GM10847 (cell line): ENCODE data around the gene TAS2R10.

Experiments
- POLR2A ChIP-seq: IDR thresholded peaks from 2 replicates; pipeline ENCODE4 v1.6.1; 2011; ENCODE audit not compliant: insufficient read length; ENCODE audit errors: extremely low read depth

Gene TAS2R10

GRCh38 chr12:10810068-10810467 is 16.1 kb downstream of the TAS2R10 start, which contains the start of gene TAS2R9:
Gene TAS2R9 (minus strand): TSS chr12:10810168. CDS start chr12:10810075, 93 bp downstream.
- no peak for TF ChIP-seq POLR2A

GRCh38 chr12:10807186-10807585 is 19.0 kb downstream of the TAS2R10 start, which contains the start of gene TAS2R8:
Gene TAS2R8 (minus strand): TSS chr12:10807286. CDS start chr12:10806980, 306 bp downstream.
- no peak for TF ChIP-seq POLR2A

- TF ChIP-seq POLR2A: no peak
Observed at GRCh38 chr12:10802587-10802986, 23.6 kb downstream of the TAS2R10 start, which contains the start of gene TAS2R7. Gene TAS2R7 (minus strand): TSS chr12:10802627. CDS start chr12:10802570, 57 bp downstream.

DNA sequence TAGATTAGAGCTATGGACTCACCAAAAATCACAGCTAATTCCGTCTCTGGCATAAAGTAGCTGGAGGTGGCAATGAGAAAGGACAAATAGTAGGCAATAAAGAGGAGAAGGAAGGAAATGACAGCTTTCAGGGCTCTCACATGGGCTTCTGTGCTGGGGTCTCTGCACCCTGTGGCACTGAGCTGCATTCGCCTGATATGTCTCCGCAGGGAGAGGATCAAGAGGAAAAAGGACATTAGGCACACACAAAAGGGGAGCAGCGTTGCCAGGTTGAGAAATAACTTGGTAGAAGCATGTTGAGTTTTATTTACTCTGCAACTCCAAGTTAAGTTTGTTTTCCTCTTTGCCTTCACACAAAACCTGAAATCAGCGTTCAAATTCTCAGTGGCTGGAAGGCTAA is 24.4 kb downstream of the TAS2R10 start:
- TF ChIP-seq POLR2A: no peak

- no peak for TF ChIP-seq POLR2A
Observed at GRCh38 chr12:10794222-10794621, 31.9 kb downstream of the TAS2R10 start.

- no peak for TF ChIP-seq POLR2A
Observed at GRCh38 chr12:10783252-10783651, 42.9 kb downstream of the TAS2R10 start.

DNA sequence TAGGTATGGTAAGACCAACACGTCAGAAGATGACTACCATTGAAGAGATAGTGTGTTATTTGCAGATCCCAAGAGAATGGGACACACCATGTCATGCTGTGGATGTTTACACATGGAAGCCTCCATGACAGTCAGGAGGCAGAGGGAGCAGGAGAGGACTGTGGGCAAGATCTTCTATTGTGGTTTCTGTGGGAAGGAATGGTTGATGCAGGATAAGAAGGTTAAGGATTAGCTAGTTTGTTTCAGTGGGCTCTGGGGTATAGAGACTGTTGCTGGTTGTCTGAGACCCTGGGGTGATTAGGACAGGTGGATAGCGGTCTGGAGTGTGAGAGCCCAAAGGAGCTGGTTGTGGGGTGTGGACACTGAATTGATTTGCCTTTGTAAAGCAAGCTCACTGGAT is 47.1 kb downstream of the TAS2R10 start:
- no peak for TF ChIP-seq POLR2A
